Activated T-cell treated with anti-CD3 and anti-CD28 coated beads for 48 hours (primary cell): ENCODE measurements around the gene MAPK13.
"Not testable (repeated sequence)": the region's sequence is repeated elsewhere in the genome, so short reads cannot be mapped to it uniquely, and the experiment has no call there.

Experiments used
- DNase-seq: peaks from one replicate; pipeline ENCODE4 v3.0.0-alpha.2; 2020; ENCODE audit warnings: low read depth

Gene MAPK13

GRCh38 chr6:36129941-36130666 is at the start of gene MAPK13:
Gene MAPK13, plus strand, starts transcription at chr6:36130513. Its CDS starts 70 bp downstream, at chr6:36130583.
- DNase-seq = peak; percentile 37

- DNase-seq = no peak
Measured at GRCh38 chr6:36082318-36082717, 48.0 kb upstream of the MAPK13 start.

- no peak for DNase-seq
Measured at GRCh38 chr6:36083446-36083845, 46.9 kb upstream of the MAPK13 start.

GRCh38 chr6:36088204-36088603 is 42.1 kb upstream of the MAPK13 start:
- DNase-seq = not testable (repeated sequence)

- no peak for DNase-seq
Measured at GRCh38 chr6:36089048-36089447, 41.3 kb upstream of the MAPK13 start.

GRCh38 chr6:36094238-36094637 is 36.1 kb upstream of the MAPK13 start:
- no peak for DNase-seq

- DNase-seq = peak; percentile 75
Measured at GRCh38 chr6:36094753-36095496, 35.4 kb upstream of the MAPK13 start.

- DNase-seq = no peak
Measured at GRCh38 chr6:36095497-36096391, 34.6 kb upstream of the MAPK13 start.

GRCh38 chr6:36098253-36098919 is 31.9 kb upstream of the MAPK13 start:
- no peak for DNase-seq

- DNase-seq = no peak
Measured at GRCh38 chr6:36098920-36099647, 31.2 kb upstream of the MAPK13 start.

- no peak for DNase-seq
Measured at GRCh38 chr6:36099869-36100483, 30.3 kb upstream of the MAPK13 start.

- no peak for DNase-seq
Measured at GRCh38 chr6:36101691-36102090, 28.6 kb upstream of the MAPK13 start.

- DNase-seq = no peak
Measured at GRCh38 chr6:36102853-36103252, 27.5 kb upstream of the MAPK13 start.

GRCh38 chr6:36104836-36105235 is 25.5 kb upstream of the MAPK13 start:
- no peak for DNase-seq

- DNase-seq = no peak
Measured at GRCh38 chr6:36109092-36109491, 21.2 kb upstream of the MAPK13 start.

GRCh38 chr6:36110050-36110449 is 20.3 kb upstream of the MAPK13 start:
- DNase-seq = no peak

- DNase-seq = no peak
Measured at GRCh38 chr6:36110863-36111262, 19.4 kb upstream of the MAPK13 start.

- no peak for DNase-seq
Measured at GRCh38 chr6:36111526-36111925, 18.8 kb upstream of the MAPK13 start.

- no peak for DNase-seq
Measured at GRCh38 chr6:36113049-36113448, 17.3 kb upstream of the MAPK13 start.

GRCh38 chr6:36113703-36114102 is 16.6 kb upstream of the MAPK13 start:
- no peak for DNase-seq
